ENCODE measurements around the gene ZFHX2. TPM values are rescaled to one million over a fixed set of nuclear protein-coding genes. Genes with fewer than 3 reads are reported as not detected.

ZFHX2 gene
- total RNA-seq, 1 donor from 2014 or later = 39.1 TPM

GRCh38 chr14:23481362-23481970 is 70.1 kb downstream of the ZFHX2 start:
- no peak for DNase-seq
- peaks cover 44% of the 10 kb centered on the region for H3K4me1 Mint-ChIP-seq (ENCODE audit: low read depth, unreplicated experiment)
- no peaks in the 10 kb centered on the region for H3K9me3 Mint-ChIP-seq (ENCODE audit: unreplicated experiment)
- no peaks in the 10 kb centered on the region for H3K36me3 Mint-ChIP-seq (ENCODE audit: unreplicated experiment)
- H3K27ac Mint-ChIP-seq (ENCODE audit: unreplicated experiment) = peak overlapping the region; percentile 95
- peak overlapping the region; percentile 86 for H3K4me3 Mint-ChIP-seq (ENCODE audit: unreplicated experiment)
- H3K27me3 Mint-ChIP-seq (ENCODE audit: unreplicated experiment) = peaks cover 3% of the 10 kb centered on the region
- no peak for TF ChIP-seq CTCF (IDR thresholded peaks at IDR 0.05; ENCODE audit: partially characterized antibody, unreplicated experiment)

GRCh38 chr14:23478109-23478759 is 73.3 kb downstream of the ZFHX2 start:
- H3K9me3 Mint-ChIP-seq (ENCODE audit: unreplicated experiment) = no peaks in the 10 kb centered on the region
- H3K36me3 Mint-ChIP-seq (ENCODE audit: unreplicated experiment) = no peaks in the 10 kb centered on the region
- peak overlapping the region; percentile 49 for H3K27ac Mint-ChIP-seq (ENCODE audit: unreplicated experiment)
- TF ChIP-seq CTCF (IDR thresholded peaks at IDR 0.05; ENCODE audit: partially characterized antibody, unreplicated experiment) = peak; percentile 94
- peak; percentile 65 for DNase-seq
- H3K4me3 Mint-ChIP-seq (ENCODE audit: unreplicated experiment) = peak overlapping the region; percentile 17
- peaks cover 3% of the 10 kb centered on the region for H3K27me3 Mint-ChIP-seq (ENCODE audit: unreplicated experiment)
- peaks cover 24% of the 10 kb centered on the region for H3K4me1 Mint-ChIP-seq (ENCODE audit: low read depth, unreplicated experiment)

- Mint-ChIP-seq H3K4me3 (ENCODE audit: unreplicated experiment) (peak overlapping the region; percentile 55), H3K9me3 (ENCODE audit: unreplicated experiment) (peaks cover 2% of the 10 kb centered on the region), H3K4me1 (ENCODE audit: low read depth, unreplicated experiment) (peaks cover 3% of the 10 kb centered on the region), H3K27ac (ENCODE audit: unreplicated experiment) (no peak overlapping the region), H3K36me3 (ENCODE audit: unreplicated experiment) (no peaks in the 10 kb centered on the region), H3K27me3 (ENCODE audit: unreplicated experiment) (no peaks in the 10 kb centered on the region)
- no peak for TF ChIP-seq CTCF (IDR thresholded peaks at IDR 0.05; ENCODE audit: partially characterized antibody, unreplicated experiment)
- no peak for DNase-seq
Observed at GRCh38 chr14:23470947-23471346, 80.6 kb downstream of the ZFHX2 start.

Other genes starting within 250 kb of the ZFHX2 start
- 10.8 TPM for gene PPP1R3E, start 248.9 kb downstream of the ZFHX2 start, total RNA-seq (ENCODE audit: unreplicated experiment)
- 32.6 TPM for gene BCL2L2, start 244.9 kb downstream of the ZFHX2 start, total RNA-seq (ENCODE audit: unreplicated experiment)
- 355 TPM for gene PABPN1, start 230.3 kb downstream of the ZFHX2 start, total RNA-seq (ENCODE audit: unreplicated experiment)
- gene SLC22A17, start 198.9 kb downstream of the ZFHX2 start, total RNA-seq (ENCODE audit: unreplicated experiment) = 70.6 TPM
- gene EFS, start 186.6 kb downstream of the ZFHX2 start, total RNA-seq (ENCODE audit: unreplicated experiment) = 90.4 TPM
- not detected for gene IL25, start 179.0 kb downstream of the ZFHX2 start, total RNA-seq (ENCODE audit: unreplicated experiment)
- not detected for gene CMTM5, start 174.7 kb downstream of the ZFHX2 start, total RNA-seq (ENCODE audit: unreplicated experiment)
- not detected for gene MYH6, start 143.5 kb downstream of the ZFHX2 start, total RNA-seq (ENCODE audit: unreplicated experiment)
- gene MYH7, start 116.1 kb downstream of the ZFHX2 start, total RNA-seq (ENCODE audit: unreplicated experiment) = not detected
- gene NGDN, start 82.1 kb downstream of the ZFHX2 start, total RNA-seq (ENCODE audit: unreplicated experiment) = 46.5 TPM
- 19.3 TPM for gene THTPA, start 4.5 kb upstream of the ZFHX2 start, total RNA-seq (ENCODE audit: unreplicated experiment)
- 105 TPM for gene AP1G2, start 16.0 kb upstream of the ZFHX2 start, total RNA-seq (ENCODE audit: unreplicated experiment)
- gene JPH4, start 27.0 kb upstream of the ZFHX2 start, total RNA-seq (ENCODE audit: unreplicated experiment) = 52.7 TPM
- gene DHRS2, start 84.6 kb upstream of the ZFHX2 start, total RNA-seq (ENCODE audit: unreplicated experiment) = 0.42 TPM